BJ (cell line): Measurements from ENCODE around the gene NXPE3. TPM values are rescaled to one million over a fixed set of nuclear protein-coding genes. Genes with fewer than 3 reads are reported as not detected.
"Not testable (repeated sequence)": the region's sequence is repeated elsewhere in the genome, so short reads cannot be mapped to it uniquely, and the experiment has no call there.

ENCODE experiments used
- CTCF ChIA-PET: fragments of 350-600 bp; formaldehyde crosslinking; extraction: SDS; loops from one replicate; lab custom pipeline; 2021; ENCODE audit warnings: antibody characterized with exemption, inconsistent platforms; lab: Yijun Ruan, JAX
- POLR2A ChIA-PET: fragments of 300-600 bp; sonication (Branson Sonifier 250); formaldehyde crosslinking; extraction: SDS; loops from one replicate; lab custom pipeline; 2021; ENCODE audit warnings: antibody characterized with exemption; lab: Charles Lee
- DNase-seq: peaks from one replicate; pipeline ENCODE4 v3.0.0-alpha.2; 2011; ENCODE audit warnings: low read depth
- H3K27me3 ChIP-seq: 2 replicates; pipeline ENCODE4 v1.6.0; 2011; ENCODE audit warnings: low read length; ENCODE audit not compliant: control insufficient read depth, insufficient read depth
- H3K36me3 ChIP-seq: 2 replicates; pipeline ENCODE4 v1.5.1; 2011; ENCODE audit warnings: low read length; ENCODE audit not compliant: control insufficient read depth, insufficient read depth
- H3K4me3 ChIP-seq: 2 replicates; pipeline ENCODE4 v1.5.1; 2011; ENCODE audit warnings: low read depth, mild to moderate bottlenecking, control low read depth, low read length
- CTCF ChIP-seq: IDR thresholded peaks from 2 replicates; pipeline ENCODE4 v1.5.1; 2011; ENCODE audit warnings: low read depth, mild to moderate bottlenecking, control low read depth, inconsistent platforms, low read length, moderate library complexity; ENCODE audit not compliant: insufficient read depth
- polyA plus RNA-seq: library from polyadenylated mRNA; depleted of rRNA; stranded (reverse); fragments of >200 nt; gene quantifications from 2 replicates; pipeline ENCODE4 v1.2.3, GENCODE V29; 2011

The NXPE3 gene
- polyA plus RNA-seq, 1 experiment: 30.3 TPM

GRCh38 chr3:101744811-101745210, 34.2 kb upstream of the NXPE3 start:
- Histone ChIP-seq H3K27me3 (no peaks in the 10 kb centered on the region), H3K4me3 (no peak overlapping the region), H3K36me3 (no peaks in the 10 kb centered on the region)
- no peak for TF ChIP-seq CTCF
- DNase-seq: no peak
- ChIA-PET CTCF (interaction anchor here (0.7 kb wide), 1 partner anchor 11 kb away, joined by 3 read pairs; no protein-coding TSS in a partner anchor), POLR2A (no interaction called here)

- H3K27me3 ChIP-seq, CTCF ChIA-PET, DNase-seq, H3K4me3 ChIP-seq, POLR2A ChIA-PET, H3K36me3 ChIP-seq: not testable (repeated sequence)
Measured at GRCh38 chr3:101745934-101746333, 33.1 kb upstream of the NXPE3 start.

GRCh38 chr3:101753386-101754113, 25.5 kb upstream of the NXPE3 start:
- POLR2A ChIA-PET, H3K27me3 ChIP-seq, CTCF ChIA-PET, DNase-seq, H3K4me3 ChIP-seq, H3K36me3 ChIP-seq: not testable (repeated sequence)

- H3K36me3 ChIP-seq: peaks cover 3% of the 10 kb centered on the region
- no peak for DNase-seq
- ChIA-PET POLR2A (no interaction called here), CTCF (no interaction called here)
- no peak for TF ChIP-seq CTCF
- H3K4me3 ChIP-seq: no peak overlapping the region
- H3K27me3 ChIP-seq: no peaks in the 10 kb centered on the region
Measured at GRCh38 chr3:101758224-101758623, 20.8 kb upstream of the NXPE3 start.

- TF ChIP-seq CTCF: no peak
- Histone ChIP-seq H3K36me3 (peaks cover 2% of the 10 kb centered on the region; the same call in 1 of the 2 replicates), H3K27me3 (no peaks in the 10 kb centered on the region), H3K4me3 (no peak overlapping the region)
- ChIA-PET CTCF (no interaction called here), POLR2A (no interaction called here)
- no peak for DNase-seq
Measured at GRCh38 chr3:101762041-101762646, 16.9 kb upstream of the NXPE3 start.

- H3K27me3 ChIP-seq, H3K36me3 ChIP-seq, POLR2A ChIA-PET, CTCF ChIA-PET, H3K4me3 ChIP-seq, DNase-seq: not testable (repeated sequence)
Measured at GRCh38 chr3:101777745-101778281, 1.2 kb upstream of the NXPE3 start.
